ENCODE data around the gene CDC27. TPM values are rescaled to one million over a fixed set of nuclear protein-coding genes. Genes with fewer than 3 reads are reported as not detected.

CDC27 gene
- total RNA-seq, 2 experiments from 2014 or later = 74.3 to 164 TPM

GRCh38 chr17:47193931-47194511 lies 4.9 kb upstream of the CDC27 start:
- TF ChIP-seq EZH2phosphoT487 (IDR thresholded peaks at IDR 0.05; ENCODE audit: borderline replicate concordance, low read depth, low read length) = no peak
- no peak for TF ChIP-seq CTCF (conservative IDR thresholded peaks at IDR 0.05; ENCODE audit: low read length)
- BruUV-seq (replicated peaks) = no TSS peak
- peaks cover 11% of the 10 kb centered on the region; the same call in 1 of the 2 replicates for H3K9me3 ChIP-seq (ENCODE audit: low read length)
- H3K4me1 ChIP-seq (ENCODE audit: insufficient read depth, low read length, poor library complexity, severe bottlenecking) = peaks cover 30% of the 10 kb centered on the region
- H3K4me3 ChIP-seq (ENCODE audit: low read depth, low read length, poor library complexity, severe bottlenecking) = no peak overlapping the region
- ChIA-PET CTCF (ENCODE audit: unreplicated experiment) (no interaction called here), POLR2A (interaction anchor here (0.7 to 13.5 kb wide), 3 partner anchors 13 to 127 kb away, joined by 6 to 114 read pairs (median 7); partner anchors contain the start of gene MYL4)
- DNase-seq (ENCODE audit: low spot score) = no peak
- intact Hi-C loops (cut with micrococcal nuclease; ENCODE audit: unreplicated experiment) = no loop called here
- no peaks in the 10 kb centered on the region for H4K20me1 ChIP-seq (ENCODE audit: insufficient read depth, low read length)
- H3K9me2 ChIP-seq (ENCODE audit: insufficient read depth, low read length) = no peaks in the 10 kb centered on the region
- peaks cover under 1% of the 10 kb centered on the region; the same call in 1 of the 2 replicates for H3K79me2 ChIP-seq (ENCODE audit: insufficient read depth, low read depth, low read length)
- H2AFZ ChIP-seq (ENCODE audit: low read length) = no peak overlapping the region
- no peaks in the 10 kb centered on the region for H3K36me3 ChIP-seq (ENCODE audit: insufficient read depth, low read length)
- no peak overlapping the region for H3K4me2 ChIP-seq (ENCODE audit: low read length)
- H3K27ac ChIP-seq (ENCODE audit: low read depth, low read length, poor library complexity, severe bottlenecking) = no peak overlapping the region

- Histone ChIP-seq H2AFZ (ENCODE audit: low read length) (peak overlapping the region; percentile 54; the same call in 1 of the 2 replicates), H4K20me1 (ENCODE audit: insufficient read depth, low read length) (peaks cover 4% of the 10 kb centered on the region), H3K36me3 (ENCODE audit: insufficient read depth, low read length) (peaks cover 8% of the 10 kb centered on the region; the same call in 1 of the 2 replicates), H3K27ac (ENCODE audit: low read depth, low read length, poor library complexity, severe bottlenecking) (peak overlapping the region; percentile 64), H3K9me3 (ENCODE audit: low read length) (peaks cover 11% of the 10 kb centered on the region; the same call in 1 of the 2 replicates), H3K79me2 (ENCODE audit: insufficient read depth, low read depth, low read length) (peaks cover 15% of the 10 kb centered on the region), H3K9me2 (ENCODE audit: insufficient read depth, low read length) (no peaks in the 10 kb centered on the region), H3K4me2 (ENCODE audit: low read length) (peak overlapping the region; percentile 38), H3K4me3 (ENCODE audit: low read depth, low read length, poor library complexity, severe bottlenecking) (no peak overlapping the region), H3K4me1 (ENCODE audit: insufficient read depth, low read length, poor library complexity, severe bottlenecking) (peaks cover 31% of the 10 kb centered on the region)
- intact Hi-C loops (cut with micrococcal nuclease; ENCODE audit: unreplicated experiment) = loop anchor here (1.0 kb wide), 1 partner anchor 12 kb away; no protein-coding TSS in a partner anchor
- TF ChIP-seq EZH2phosphoT487 (IDR thresholded peaks at IDR 0.05; ENCODE audit: borderline replicate concordance, low read depth, low read length) (no peak), CTCF (conservative IDR thresholded peaks at IDR 0.05; ENCODE audit: low read length) (no peak)
- ChIA-PET POLR2A (interaction anchor here (0.7 to 13.5 kb wide), 2 partner anchors 8 to 14 kb away, joined by 3 to 114 read pairs; partner anchors contain the start of gene MYL4), CTCF (ENCODE audit: unreplicated experiment) (no interaction called here)
- peak; percentile 72 for DNase-seq (ENCODE audit: low spot score)
- BruUV-seq (replicated peaks) = no TSS peak
These were observed 3.5 kb upstream of the CDC27 start for GRCh38 chr17:47192554-47192953.

- TF ChIP-seq EZH2phosphoT487 (IDR thresholded peaks at IDR 0.05; ENCODE audit: borderline replicate concordance, low read depth, low read length) (no peak), CTCF (conservative IDR thresholded peaks at IDR 0.05; ENCODE audit: low read length) (no peak)
- Histone ChIP-seq H3K27ac (ENCODE audit: low read depth, low read length, poor library complexity, severe bottlenecking) (no peak overlapping the region), H3K36me3 (ENCODE audit: insufficient read depth, low read length) (peaks cover 25% of the 10 kb centered on the region), H3K79me2 (ENCODE audit: insufficient read depth, low read depth, low read length) (peaks cover 33% of the 10 kb centered on the region), H3K4me3 (ENCODE audit: low read depth, low read length, poor library complexity, severe bottlenecking) (no peak overlapping the region), H4K20me1 (ENCODE audit: insufficient read depth, low read length) (peaks cover 17% of the 10 kb centered on the region), H2AFZ (ENCODE audit: low read length) (peak overlapping the region; percentile 6; the same call in 1 of the 2 replicates), H3K9me2 (ENCODE audit: insufficient read depth, low read length) (no peaks in the 10 kb centered on the region), H3K4me1 (ENCODE audit: insufficient read depth, low read length, poor library complexity, severe bottlenecking) (peaks cover 48% of the 10 kb centered on the region), H3K9me3 (ENCODE audit: low read length) (peaks cover 17% of the 10 kb centered on the region; the same call in 1 of the 2 replicates), H3K4me2 (ENCODE audit: low read length) (no peak overlapping the region)
- no peak for DNase-seq (ENCODE audit: low spot score)
- no TSS peak for BruUV-seq (replicated peaks)
- ChIA-PET CTCF (ENCODE audit: unreplicated experiment) (interaction anchor here (0.6 to 0.9 kb wide), 2 partner anchors 16 to 18 kb away, joined by 3 read pairs; no protein-coding TSS in a partner anchor), POLR2A (interaction anchor here (13.5 kb wide), 1 partner anchor 16 kb away, joined by 114 read pairs; the partner anchor contains the start of gene MYL4)
- intact Hi-C loops (cut with micrococcal nuclease; ENCODE audit: unreplicated experiment) = no loop called here
These were observed 1.7 kb upstream of the CDC27 start for GRCh38 chr17:47190770-47191169.

Data from OCI-LY7 (cell line).